Testis (tissue), 3 donors: ENCODE results near the gene STBD1. TPM values are rescaled to one million over a fixed set of nuclear protein-coding genes. Genes with fewer than 3 reads are reported as not detected.

Experiments used
- DNase-seq: peaks from one replicate; pipeline ENCODE4 v3.0.0-alpha.2; 2019
- H3K27ac ChIP-seq, 2 donors: fragments of 200-600 bp; sonication (generic); one replicate each; pipeline ENCODE4 v1.5.1; 2019
- H3K27me3 ChIP-seq: fragments of 200-600 bp; sonication (generic); one replicate; pipeline ENCODE4 v1.5.1; 2019
- H3K36me3 ChIP-seq: fragments of 200-600 bp; sonication (generic); one replicate; pipeline ENCODE4 v1.5.1; 2017; ENCODE audit warnings: low read depth; ENCODE audit errors: missing control alignments
- H3K4me1 ChIP-seq: fragments of 200-600 bp; sonication (generic); one replicate; pipeline ENCODE4 v1.5.1; 2019
- H3K4me3 ChIP-seq, 2 donors: fragments of 200-600 bp; sonication (generic); one replicate each; pipeline ENCODE4 v1.5.1; 2017 to 2019
- H3K9me3 ChIP-seq: fragments of 200-600 bp; sonication (generic); one replicate; pipeline ENCODE4 v1.5.1; 2017
- POLR2A ChIP-seq: fragments of 450-650 bp; IDR thresholded peaks from one replicate; pipeline ENCODE4 v1.6.1; 2017; ENCODE audit warnings: antibody characterized with exemption, mild to moderate bottlenecking, moderate library complexity
- WGBS, 2 donors: methylation state at CpG; one replicate each; pipeline ENCODE4 v1.1.5; 2018; 5-methylcytosine and 5-hydroxymethylcytosine counted together
- intact Hi-C: fragments of 100-400 bp; cut with DNase I; formaldehyde crosslinking; loops from one replicate; pipeline ENCODE4 v1.15.1; 2023; ENCODE audit warnings: low total_unique reads
- polyA plus RNA-seq: library from polyadenylated mRNA; stranded (reverse); fragments of 350-450 nt; fragmentation: Illumina TruSeq; extraction: RNeasy Lipid Tissue Mini Kit (QIAGEN cat#74804); gene quantifications from one replicate; pipeline ENCODE4 v1.2.3, GENCODE V29; 2014; ENCODE audit warnings: low read depth, low replicate concordance; ENCODE audit not compliant: insufficient read depth
- total RNA-seq, 2 donors: library from RNA; depleted of rRNA; stranded (reverse); fragments of >200 nt; gene quantifications; one replicate each; pipeline ENCODE4 v1.2.3, GENCODE V29; 2016
- TF ChIP-seq, protein P1 (sequence below), 3 experiments: fragments of 450-650 bp in 2 of 3; fragments of 200-600 bp in 1 of 3; sonication (generic) in 1 of 3; IDR thresholded peaks; one replicate each; pipeline ENCODE4 v1.5.1; 2016 to 2019; ENCODE audit warnings: antibody characterized with exemption in 3 of 3, mild to moderate bottlenecking in 2 of 3, moderate library complexity in 1 of 3

Gene STBD1
- total and polyA plus RNA-seq, 3 donors from 2014 or later, result 2.5 to 5.3 (median 4.6) TPM

DNA sequence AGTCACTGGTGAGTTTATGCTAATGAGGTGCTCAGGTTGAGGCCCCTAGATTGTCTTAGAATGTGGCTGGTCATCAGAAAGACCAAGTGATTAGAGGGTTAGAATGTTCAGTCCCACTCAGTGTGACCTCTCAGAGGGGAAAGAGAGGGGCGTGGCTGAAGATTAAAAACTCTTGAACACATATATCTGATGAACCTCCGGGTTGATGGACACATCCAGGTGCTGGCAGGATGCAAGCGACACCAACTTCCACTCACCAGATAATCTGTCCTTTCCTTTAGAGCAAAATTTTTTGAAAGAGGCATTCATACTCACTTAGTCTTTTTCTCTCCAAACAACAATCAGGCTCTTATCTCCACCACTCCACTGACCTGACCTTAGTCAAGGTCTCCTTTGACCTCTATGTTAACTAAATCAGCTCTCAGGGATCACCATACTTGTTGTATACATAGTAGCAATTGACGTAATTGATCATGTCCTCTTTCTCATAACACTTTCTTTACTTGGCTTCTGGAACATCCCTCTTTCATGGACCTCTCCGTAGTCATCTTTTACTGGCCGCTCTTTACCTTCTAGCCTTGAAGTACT lies 40.8 kb upstream of the STBD1 start:
- Histone ChIP-seq H3K36me3 (no peaks in the 10 kb centered on the region), H3K27me3 (no peaks in the 10 kb centered on the region), H3K27ac (no peak overlapping the region), H3K4me1 (no peaks in the 10 kb centered on the region), H3K9me3 (no peaks in the 10 kb centered on the region), H3K4me3 (no peak overlapping the region)
- TF ChIP-seq, protein P1, sequence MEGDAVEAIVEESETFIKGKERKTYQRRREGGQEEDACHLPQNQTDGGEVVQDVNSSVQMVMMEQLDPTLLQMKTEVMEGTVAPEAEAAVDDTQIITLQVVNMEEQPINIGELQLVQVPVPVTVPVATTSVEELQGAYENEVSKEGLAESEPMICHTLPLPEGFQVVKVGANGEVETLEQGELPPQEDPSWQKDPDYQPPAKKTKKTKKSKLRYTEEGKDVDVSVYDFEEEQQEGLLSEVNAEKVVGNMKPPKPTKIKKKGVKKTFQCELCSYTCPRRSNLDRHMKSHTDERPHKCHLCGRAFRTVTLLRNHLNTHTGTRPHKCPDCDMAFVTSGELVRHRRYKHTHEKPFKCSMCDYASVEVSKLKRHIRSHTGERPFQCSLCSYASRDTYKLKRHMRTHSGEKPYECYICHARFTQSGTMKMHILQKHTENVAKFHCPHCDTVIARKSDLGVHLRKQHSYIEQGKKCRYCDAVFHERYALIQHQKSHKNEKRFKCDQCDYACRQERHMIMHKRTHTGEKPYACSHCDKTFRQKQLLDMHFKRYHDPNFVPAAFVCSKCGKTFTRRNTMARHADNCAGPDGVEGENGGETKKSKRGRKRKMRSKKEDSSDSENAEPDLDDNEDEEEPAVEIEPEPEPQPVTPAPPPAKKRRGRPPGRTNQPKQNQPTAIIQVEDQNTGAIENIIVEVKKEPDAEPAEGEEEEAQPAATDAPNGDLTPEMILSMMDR (IDR thresholded peaks at IDR 0.05), result no peak
- no peak for TF ChIP-seq POLR2A
- DNase-seq, result no peak
- WGBS, 2 donors, result 73 to 85% methylated on average over 6 of the region's 6 CpGs
- intact Hi-C loops, result no loop called here

DNA sequence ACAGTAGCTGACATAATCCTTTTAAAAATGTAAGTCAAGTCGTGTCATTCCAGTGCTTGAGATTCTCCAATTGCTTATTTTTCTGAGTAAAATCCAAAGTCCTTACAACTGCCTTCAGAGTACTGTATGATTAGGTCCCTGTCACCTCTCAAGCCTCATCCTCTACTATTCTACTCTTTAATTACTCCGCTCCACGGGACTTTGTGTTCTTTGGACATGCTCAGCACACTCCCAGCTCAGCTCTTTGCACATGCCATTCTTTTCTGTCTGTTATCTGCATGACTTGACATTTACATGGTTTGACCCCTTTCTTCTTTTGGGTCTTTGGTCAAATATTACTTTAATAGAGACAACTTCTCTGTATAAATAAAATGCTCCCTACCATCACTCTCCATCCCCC lies 39.9 kb upstream of the STBD1 start:
- no peak overlapping the region for H3K27ac ChIP-seq
- H3K4me3 ChIP-seq, result no peak overlapping the region
- no peaks in the 10 kb centered on the region for H3K27me3 ChIP-seq
- intact Hi-C loops, result no loop called here
- no peak for TF ChIP-seq POLR2A
- TF ChIP-seq, protein P1 (IDR thresholded peaks at IDR 0.05), result no peak
- no peaks in the 10 kb centered on the region for H3K36me3 ChIP-seq
- H3K4me1 ChIP-seq, result no peaks in the 10 kb centered on the region
- H3K9me3 ChIP-seq, result no peaks in the 10 kb centered on the region
- WGBS, 2 donors, result 77 to 79% methylated on average over 3 of the region's 3 CpGs
- no peak for DNase-seq

DNA sequence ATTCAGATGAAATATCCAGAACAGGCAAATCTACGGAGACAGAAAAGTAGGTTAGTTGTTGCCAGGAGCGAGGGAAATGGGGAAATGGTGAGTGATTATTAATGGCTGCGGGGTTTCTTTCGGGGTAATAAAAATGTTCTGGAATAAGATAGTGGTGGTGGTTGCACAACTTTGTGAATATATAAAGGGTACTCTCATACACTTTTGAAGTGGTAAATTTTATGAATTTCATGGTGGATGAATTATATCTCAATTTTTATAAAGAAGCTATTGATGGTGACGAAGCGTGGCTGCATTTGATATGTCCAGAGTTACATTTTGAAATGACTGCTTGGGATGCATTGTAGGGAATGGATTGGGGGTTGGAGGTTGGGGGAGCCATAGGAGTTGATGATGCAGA lies 38.7 kb upstream of the STBD1 start:
- TF ChIP-seq, protein P1 (IDR thresholded peaks at IDR 0.05), result no peak
- TF ChIP-seq POLR2A, result no peak
- Histone ChIP-seq H3K4me3 (no peak overlapping the region), H3K9me3 (no peaks in the 10 kb centered on the region), H3K27me3 (no peaks in the 10 kb centered on the region), H3K27ac (no peak overlapping the region), H3K36me3 (no peaks in the 10 kb centered on the region), H3K4me1 (no peaks in the 10 kb centered on the region)
- intact Hi-C loops, result no loop called here
- 94% methylated on average over 6 of the region's 6 CpGs for WGBS, 2 donors
- no peak for DNase-seq

DNA sequence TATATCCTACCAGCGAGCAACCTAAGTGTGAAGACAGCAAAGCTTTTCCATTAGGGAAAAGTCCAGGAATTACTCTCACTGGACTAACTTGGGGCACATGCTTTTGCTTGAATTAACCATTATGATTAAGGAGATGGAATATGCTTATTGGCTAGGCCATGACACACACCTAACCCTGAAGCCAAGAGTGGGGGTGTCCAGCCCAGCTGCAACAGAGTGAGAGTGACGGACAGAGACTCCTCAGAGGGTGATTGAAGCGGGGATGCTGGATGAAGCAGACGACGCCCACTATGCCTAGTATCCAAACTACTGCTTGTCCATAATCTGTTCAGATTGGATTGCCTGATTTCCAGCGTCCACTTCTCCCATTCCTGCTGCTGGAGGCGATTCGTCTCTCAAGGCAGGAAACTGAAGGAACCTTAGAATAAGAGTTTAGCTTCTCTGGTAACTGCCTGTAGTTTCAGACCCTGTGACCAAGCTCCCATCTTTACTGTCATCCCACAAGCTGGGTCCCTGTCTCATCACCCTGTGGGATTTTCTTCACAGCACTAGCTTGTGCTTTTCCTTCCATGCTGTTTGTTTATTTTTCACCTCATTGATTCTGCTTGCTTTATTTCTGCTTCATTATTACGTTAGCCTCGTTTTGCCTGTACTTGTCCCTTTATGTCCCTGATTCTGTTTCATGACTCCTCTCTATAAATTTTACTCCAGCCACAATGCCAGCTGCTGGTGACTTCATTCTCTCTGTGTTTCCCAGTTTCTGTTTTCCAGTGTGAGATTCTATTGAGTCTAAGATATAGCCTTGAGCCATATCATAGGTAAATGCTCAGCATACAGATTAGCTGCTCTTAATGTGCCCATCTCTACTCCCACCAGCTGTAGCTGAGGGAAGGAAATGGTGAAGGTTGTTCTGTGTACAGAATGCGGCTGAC lies 36.0 kb upstream of the STBD1 start:
- intact Hi-C loops, result no loop called here
- DNase-seq, result no peak
- Histone ChIP-seq H3K27ac (no peak overlapping the region), H3K4me3 (no peak overlapping the region), H3K27me3 (no peaks in the 10 kb centered on the region), H3K9me3 (no peaks in the 10 kb centered on the region), H3K4me1 (no peaks in the 10 kb centered on the region), H3K36me3 (no peaks in the 10 kb centered on the region)
- WGBS, 2 donors, result 81 to 82% methylated on average over 11 of the region's 11 CpGs
- TF ChIP-seq POLR2A, result no peak
- TF ChIP-seq, protein P1 (IDR thresholded peaks at IDR 0.05), result no peak
